K562 (cell line): ENCODE data around the gene LCA5L. TPM values are rescaled to one million over a fixed set of nuclear protein-coding genes. Genes with fewer than 3 reads are reported as not detected.

Experiments used
- BRF1 ChIP-seq: IDR thresholded peaks from 3 replicates; pipeline ENCODE4 v1.6.1; 2011; ENCODE audit warnings: borderline replicate concordance, mild to moderate bottlenecking; ENCODE audit not compliant: insufficient read length; ENCODE audit errors: extremely low read depth
- ESRRB ChIP-seq: fragments of 250-450 bp; sonication (Bioruptor Pico); IDR thresholded peaks from 2 replicates; pipeline ENCODE4 v1.5.0; 2020; ENCODE audit warnings: mild to moderate bottlenecking, moderate library complexity, borderline replicate concordance
- KDM1A ChIP-seq, 2 experiments: fragments of 450-650 bp; IDR thresholded peaks; 2 replicates each; pipeline ENCODE4 v1.6.1; 2016; ENCODE audit warnings: mild to moderate bottlenecking in 2 of 2
- RBM15 ChIP-seq: fragments of 200-400 bp; formaldehyde crosslinking; IDR thresholded peaks from 2 replicates; pipeline ENCODE4 v1.6.1; 2018; ENCODE audit warnings: mild to moderate bottlenecking, low read length, moderate library complexity; ENCODE audit not compliant: insufficient read depth
- SRSF9 ChIP-seq: fragments of 200-400 bp; formaldehyde crosslinking; IDR thresholded peaks from 2 replicates; pipeline ENCODE4 v1.6.1; 2017; ENCODE audit warnings: low read depth, low read length, borderline replicate concordance
- TCFL5 ChIP-seq: fragments of 250-450 bp; sonication (Bioruptor Pico); conservative IDR thresholded peaks from 2 replicates; pipeline ENCODE4 v1.6.1; 2021; ENCODE audit warnings: mild to moderate bottlenecking, moderate library complexity, matching md5 sums
- ZNF133 ChIP-seq: fragments of 250-450 bp; sonication (Bioruptor Pico); IDR thresholded peaks from 2 replicates; pipeline ENCODE4 v1.4.0; 2020; ENCODE audit warnings: mild to moderate bottlenecking
- polyA plus RNA-seq, 8 experiments: library from polyadenylated mRNA; depleted of rRNA in 4 of 8; stranded (reverse) in 5 of 8; unstranded in 3 of 8; fragments of >200 nt; fragmentation: Nextera tagmentation in 2 of 8; fragmentation: Illumina TruSeq in 1 of 8; extraction: Ambion mirVana in 2 of 8; extraction: Trizol in 1 of 8; gene quantifications; 2 replicates each; pipeline versions ENCODE4 v1.2.1 to v1.2.3, GENCODE V29; 2011 to 2014; ENCODE audit warnings: inconsistent platforms in 1 of 8, missing spikeins in 1 of 8
- total RNA-seq, 7 experiments: library from RNA; depleted of rRNA in 6 of 7; stranded (reverse); fragments of >200 nt in 6 of 7; fragmentation: Illumina TruSeq in 2 of 7; extraction: Trizol in 2 of 7; gene quantifications; 2 replicates each; pipeline versions ENCODE4 v1.2.1 to v1.2.3, GENCODE V29; 2011 to 2021; ENCODE audit warnings: low replicate concordance in 1 of 7
- TF ChIP-seq, protein P1 (sequence below), 2 experiments: fragments of 450-650 bp in 1 of 2; sonication (generic) in 1 of 2; formaldehyde crosslinking in 1 of 2; IDR thresholded peaks; 2 replicates each; pipeline versions ENCODE4 v1.7.1 to v1.9.0; 2016 to 2022; ENCODE audit warnings: inconsistent platforms in 1 of 2, mild to moderate bottlenecking in 1 of 2, missing genetic modification reagents in 1 of 2
- TF ChIP-seq, protein P2 (sequence below): fragments of 250-450 bp; sonication (Bioruptor Pico); IDR thresholded peaks from 2 replicates; pipeline ENCODE4 v1.5.0; 2021; ENCODE audit warnings: mild to moderate bottlenecking, moderate library complexity
- TF ChIP-seq, protein P3 (sequence below): sonication (generic); formaldehyde crosslinking; IDR thresholded peaks from 2 replicates; pipeline ENCODE4 v1.8.0; 2022; ENCODE audit warnings: missing genetic modification reagents, mild to moderate bottlenecking, moderate library complexity, borderline replicate concordance

The LCA5L gene
- total and polyA plus RNA-seq, 9 of the 15 experiments (the other 6 are each of a cell fraction or from before 2014, with no cell fraction given): 1.8 to 4.9 (median 3.8) TPM

DNA sequence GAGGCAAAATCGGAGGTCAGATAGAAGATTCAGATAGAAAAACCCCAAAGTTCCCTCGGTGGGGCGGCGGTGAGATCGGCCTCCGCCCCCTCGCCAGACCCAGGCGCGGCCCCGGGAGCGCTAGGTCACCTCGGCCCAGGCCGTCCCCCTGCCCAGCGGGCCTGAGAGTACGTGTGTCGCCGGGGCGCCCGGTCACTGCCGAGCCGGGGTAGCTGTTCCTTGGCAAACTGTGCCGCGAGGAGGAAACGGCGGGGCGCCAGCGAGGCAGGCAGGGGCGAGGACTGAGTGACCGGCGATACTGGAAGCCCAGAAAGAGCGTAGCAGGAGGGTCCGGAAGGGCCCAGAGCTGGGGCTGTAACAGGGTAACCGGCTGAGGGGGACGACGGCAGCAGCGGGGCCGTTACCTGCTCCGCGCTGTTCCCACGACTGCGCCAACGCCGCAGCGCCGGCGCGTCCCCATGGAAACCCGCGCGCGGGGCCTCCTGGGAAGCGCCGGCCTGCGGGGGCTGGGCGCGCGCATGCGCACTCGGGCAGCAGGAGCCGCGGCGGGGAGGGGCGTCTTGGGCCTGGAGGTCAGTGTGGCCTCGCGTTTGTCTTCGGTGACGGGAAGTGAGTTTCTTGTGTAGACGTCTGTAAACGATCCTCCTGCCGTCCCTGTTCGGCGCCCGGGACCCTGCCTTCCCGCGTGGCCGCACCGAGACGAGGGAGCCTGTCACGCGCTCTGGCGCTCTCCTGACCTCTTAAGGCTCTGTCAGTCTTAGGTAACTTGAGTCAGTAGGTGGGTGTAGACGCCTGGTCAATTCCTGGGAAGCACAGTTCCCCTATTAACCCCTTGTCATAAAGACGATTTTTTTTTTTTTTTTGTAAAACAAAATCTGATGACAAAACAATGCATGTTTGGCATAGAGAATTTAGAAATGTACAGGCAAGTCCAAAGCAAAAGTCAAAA is at the start of gene LCA5L (continued):
- TF ChIP-seq, protein P1, sequence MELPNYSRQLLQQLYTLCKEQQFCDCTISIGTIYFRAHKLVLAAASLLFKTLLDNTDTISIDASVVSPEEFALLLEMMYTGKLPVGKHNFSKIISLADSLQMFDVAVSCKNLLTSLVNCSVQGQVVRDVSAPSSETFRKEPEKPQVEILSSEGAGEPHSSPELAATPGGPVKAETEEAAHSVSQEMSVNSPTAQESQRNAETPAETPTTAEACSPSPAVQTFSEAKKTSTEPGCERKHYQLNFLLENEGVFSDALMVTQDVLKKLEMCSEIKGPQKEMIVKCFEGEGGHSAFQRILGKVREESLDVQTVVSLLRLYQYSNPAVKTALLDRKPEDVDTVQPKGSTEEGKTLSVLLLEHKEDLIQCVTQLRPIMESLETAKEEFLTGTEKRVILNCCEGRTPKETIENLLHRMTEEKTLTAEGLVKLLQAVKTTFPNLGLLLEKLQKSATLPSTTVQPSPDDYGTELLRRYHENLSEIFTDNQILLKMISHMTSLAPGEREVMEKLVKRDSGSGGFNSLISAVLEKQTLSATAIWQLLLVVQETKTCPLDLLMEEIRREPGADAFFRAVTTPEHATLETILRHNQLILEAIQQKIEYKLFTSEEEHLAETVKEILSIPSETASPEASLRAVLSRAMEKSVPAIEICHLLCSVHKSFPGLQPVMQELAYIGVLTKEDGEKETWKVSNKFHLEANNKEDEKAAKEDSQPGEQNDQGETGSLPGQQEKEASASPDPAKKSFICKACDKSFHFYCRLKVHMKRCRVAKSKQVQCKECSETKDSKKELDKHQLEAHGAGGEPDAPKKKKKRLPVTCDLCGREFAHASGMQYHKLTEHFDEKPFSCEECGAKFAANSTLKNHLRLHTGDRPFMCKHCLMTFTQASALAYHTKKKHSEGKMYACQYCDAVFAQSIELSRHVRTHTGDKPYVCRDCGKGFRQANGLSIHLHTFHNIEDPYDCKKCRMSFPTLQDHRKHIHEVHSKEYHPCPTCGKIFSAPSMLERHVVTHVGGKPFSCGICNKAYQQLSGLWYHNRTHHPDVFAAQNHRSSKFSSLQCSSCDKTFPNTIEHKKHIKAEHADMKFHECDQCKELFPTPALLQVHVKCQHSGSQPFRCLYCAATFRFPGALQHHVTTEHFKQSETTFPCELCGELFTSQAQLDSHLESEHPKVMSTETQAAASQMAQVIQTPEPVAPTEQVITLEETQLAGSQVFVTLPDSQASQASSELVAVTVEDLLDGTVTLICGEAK (IDR thresholded peaks at IDR 0.05): no peak
- TF ChIP-seq, protein P1 (CRISPR knock-in tag; IDR thresholded peaks at IDR 0.05): no peak
- TF ChIP-seq, protein P2, sequence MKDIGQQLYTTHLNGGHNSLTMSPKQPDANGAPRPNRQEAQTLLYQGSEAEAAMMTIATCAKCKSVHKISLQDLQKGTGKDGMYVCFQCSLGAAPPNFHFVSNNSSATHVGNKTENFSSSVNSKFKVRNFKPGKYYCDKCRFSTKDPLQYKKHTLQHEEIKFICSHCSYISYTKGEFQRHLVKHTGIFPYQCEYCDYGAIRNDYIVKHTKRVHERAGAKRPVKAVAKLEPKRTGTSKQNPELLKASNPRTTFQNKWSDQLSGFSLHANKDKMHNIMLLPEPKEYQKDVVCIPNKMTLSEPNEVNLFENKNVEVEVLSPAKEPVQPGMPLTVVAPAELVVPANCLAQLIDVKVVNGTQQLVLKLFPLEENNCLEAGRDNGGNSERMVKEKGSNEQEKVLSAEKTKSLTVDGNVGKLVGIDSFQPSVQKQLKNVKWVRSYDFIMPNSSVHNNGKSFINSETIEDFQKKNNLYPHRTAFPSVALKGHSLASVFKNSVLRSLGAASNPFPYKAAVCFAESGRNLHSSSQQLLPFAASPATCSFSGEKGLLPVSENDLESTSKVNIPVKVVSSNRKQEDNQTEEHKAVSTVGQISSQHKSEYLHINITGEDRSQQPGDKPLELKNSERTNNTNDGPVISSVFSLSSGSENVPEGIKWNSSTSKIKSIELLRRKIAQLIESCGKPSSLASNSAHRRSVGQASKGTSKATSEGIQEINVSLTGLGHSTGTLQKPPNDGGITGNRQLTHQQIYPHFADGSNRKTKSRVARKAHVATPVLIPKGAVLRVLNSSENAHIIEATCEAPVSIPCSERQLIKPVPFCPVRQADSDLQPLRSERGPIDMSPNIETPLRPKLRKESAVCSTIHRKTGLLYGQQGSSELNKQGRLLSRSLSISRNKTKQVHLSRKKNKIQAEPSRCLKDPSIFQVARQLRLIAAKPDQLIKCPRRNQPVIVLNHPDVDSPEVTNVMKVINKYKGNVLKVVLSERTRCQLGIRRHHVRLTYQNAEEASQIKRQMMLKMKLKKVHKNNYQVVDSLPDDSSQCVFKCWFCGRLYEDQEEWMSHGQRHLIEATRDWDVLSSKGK (CRISPR knock-in tag): no peak
- TF ChIP-seq BRF1: no peak
- TF ChIP-seq ZNF133 (CRISPR knock-in tag): no peak
- TF ChIP-seq ESRRB (CRISPR knock-in tag): no peak
- TF ChIP-seq SRSF9: no peak
- no peak for TF ChIP-seq TCFL5 (CRISPR knock-in tag)
- TF ChIP-seq KDM1A (IDR thresholded peaks at IDR 0.05): no peak
- TF ChIP-seq, protein P3, sequence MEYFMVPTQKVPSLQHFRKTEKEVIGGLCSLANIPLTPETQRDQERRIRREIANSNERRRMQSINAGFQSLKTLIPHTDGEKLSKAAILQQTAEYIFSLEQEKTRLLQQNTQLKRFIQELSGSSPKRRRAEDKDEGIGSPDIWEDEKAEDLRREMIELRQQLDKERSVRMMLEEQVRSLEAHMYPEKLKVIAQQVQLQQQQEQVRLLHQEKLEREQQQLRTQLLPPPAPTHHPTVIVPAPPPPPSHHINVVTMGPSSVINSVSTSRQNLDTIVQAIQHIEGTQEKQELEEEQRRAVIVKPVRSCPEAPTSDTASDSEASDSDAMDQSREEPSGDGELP: peak; percentile 71
- TF ChIP-seq RBM15: no peak
